GM21529 (cell line): ENCODE measurements around the gene CD109.
"Not testable (repeated sequence)": the region's sequence is repeated elsewhere in the genome, so short reads cannot be mapped to it uniquely, and the experiment has no call there.

ENCODE experiments used
- ATAC-seq: cut with Tn5 transposase; IDR thresholded peaks from one replicate; pipeline ENCODE4 v1.9.1; 2021; ENCODE audit not compliant: unreplicated experiment

CD109 gene

DNA sequence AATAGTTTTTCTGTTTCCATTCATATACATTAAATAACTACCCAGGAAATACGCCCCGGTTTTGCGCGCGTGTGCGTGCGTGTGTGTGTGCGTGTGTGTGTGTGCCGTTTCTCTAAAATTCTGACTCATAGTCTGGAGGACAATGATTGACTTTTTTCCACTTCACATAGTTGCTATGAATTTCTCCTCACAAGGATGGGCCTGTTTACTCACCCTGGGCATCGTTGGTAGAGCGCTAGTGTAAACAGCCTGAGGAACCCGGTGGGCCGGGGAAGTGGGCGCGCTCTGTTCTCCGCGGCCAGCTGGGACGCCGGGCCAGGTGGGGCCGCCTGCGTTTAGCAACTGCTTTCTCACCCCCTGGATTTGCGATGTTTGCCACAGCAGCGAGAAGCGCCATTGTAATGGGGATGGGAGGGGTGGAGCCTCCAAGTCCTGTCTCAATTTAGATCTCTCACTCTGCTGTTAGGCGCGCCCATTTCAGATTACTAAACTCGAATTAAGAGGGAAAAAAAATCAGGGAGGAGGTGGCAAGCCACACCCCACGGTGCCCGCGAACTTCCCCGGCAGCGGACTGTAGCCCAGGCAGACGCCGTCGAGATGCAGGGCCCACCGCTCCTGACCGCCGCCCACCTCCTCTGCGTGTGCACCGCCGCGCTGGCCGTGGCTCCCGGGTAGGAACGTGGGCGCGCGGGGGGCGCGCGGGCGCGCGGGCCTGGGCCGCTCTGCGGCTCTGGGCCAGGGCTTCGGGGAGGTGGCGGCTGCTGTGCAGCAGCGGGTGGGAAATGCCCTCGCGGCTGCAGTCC lies at the start of gene CD109:
TSS of gene CD109 (plus strand) at position 585 of the 803 bp plus-strand sequence. CDS start at position 598, 13 bp downstream.
- ATAC-seq: peak; percentile 62

DNA sequence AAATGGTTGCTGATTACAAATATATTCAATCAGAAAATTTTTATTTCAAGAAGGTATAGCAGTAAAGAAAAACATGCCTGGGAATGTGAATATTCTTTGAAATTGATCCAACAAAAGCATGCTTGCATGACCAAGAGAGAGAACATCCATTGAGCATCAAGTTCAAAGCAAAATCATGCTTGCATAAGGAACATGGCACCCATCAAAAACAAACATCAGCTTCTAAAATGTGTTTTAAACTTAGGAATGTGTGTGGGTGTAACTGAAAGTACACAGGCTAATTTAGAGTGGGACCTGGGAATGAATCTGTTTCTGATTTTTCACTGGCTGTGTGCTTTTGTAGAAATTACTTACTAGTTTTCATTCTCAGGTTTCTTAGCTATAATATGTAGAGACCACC lies 47.8 kb upstream of the CD109 start:
- ATAC-seq: no peak

DNA sequence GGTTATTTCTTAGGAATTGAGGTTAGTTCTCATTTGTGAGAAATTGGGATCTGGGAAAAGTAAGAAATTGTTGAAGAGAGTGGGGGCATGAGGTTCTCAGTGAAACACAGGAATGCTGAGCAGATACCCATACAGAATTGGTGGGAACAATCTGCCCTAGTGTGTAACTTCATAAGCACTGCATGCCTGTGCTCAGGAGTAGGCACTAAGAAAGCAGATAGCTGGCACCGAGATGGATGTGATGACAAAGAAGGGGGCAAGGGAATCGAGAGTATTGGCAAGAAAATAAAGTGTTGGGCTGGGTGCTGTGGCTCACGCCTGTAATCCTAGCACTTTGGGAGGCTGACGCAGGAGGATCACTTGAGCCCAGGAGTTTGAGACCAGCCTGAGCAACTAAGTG lies 46.2 kb upstream of the CD109 start:
- no peak for ATAC-seq

DNA sequence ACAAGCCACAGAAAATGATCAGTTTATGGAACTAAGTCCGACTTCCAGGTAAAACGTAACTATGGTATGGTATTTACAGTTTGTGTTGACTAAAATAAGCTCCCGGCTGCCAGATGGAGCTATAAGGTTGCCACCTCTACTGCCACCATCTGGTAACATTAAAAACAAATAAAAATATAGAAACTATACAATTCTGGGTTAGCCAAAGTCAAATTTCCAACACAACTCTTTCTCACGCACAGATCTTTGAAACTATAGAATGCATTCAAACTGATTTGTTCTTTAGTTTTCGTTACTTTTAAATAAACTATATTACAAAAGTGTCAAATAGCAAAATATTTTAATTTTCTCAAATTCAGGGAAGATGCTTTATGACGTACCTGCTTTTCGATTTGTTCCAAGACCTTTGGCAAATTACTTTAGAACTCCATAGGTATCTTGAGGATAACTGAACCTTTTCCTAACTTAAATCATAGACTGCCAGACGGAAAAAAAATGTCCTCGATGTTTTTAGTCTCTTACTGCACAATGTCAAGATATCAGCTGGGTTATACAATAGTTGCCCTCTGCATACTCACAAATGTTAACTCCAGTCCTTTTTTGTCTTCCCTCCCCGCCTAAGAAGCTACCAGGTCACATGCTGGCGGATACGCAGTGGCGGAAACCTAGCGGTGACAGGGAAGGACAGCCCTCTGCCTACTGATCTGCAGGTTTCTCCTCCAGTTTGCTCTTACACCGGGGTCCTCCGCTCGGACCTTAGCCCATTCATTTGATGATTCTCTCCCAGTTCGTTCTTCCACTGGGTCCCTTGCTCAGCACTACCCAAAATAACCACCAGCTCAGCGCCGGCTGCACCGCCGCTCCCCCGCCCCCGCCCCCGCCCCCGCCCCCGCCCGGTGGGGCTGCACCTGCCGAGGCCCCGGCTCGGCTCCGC lies 43.1 kb upstream of the CD109 start:
- peak; percentile 42 for ATAC-seq

DNA sequence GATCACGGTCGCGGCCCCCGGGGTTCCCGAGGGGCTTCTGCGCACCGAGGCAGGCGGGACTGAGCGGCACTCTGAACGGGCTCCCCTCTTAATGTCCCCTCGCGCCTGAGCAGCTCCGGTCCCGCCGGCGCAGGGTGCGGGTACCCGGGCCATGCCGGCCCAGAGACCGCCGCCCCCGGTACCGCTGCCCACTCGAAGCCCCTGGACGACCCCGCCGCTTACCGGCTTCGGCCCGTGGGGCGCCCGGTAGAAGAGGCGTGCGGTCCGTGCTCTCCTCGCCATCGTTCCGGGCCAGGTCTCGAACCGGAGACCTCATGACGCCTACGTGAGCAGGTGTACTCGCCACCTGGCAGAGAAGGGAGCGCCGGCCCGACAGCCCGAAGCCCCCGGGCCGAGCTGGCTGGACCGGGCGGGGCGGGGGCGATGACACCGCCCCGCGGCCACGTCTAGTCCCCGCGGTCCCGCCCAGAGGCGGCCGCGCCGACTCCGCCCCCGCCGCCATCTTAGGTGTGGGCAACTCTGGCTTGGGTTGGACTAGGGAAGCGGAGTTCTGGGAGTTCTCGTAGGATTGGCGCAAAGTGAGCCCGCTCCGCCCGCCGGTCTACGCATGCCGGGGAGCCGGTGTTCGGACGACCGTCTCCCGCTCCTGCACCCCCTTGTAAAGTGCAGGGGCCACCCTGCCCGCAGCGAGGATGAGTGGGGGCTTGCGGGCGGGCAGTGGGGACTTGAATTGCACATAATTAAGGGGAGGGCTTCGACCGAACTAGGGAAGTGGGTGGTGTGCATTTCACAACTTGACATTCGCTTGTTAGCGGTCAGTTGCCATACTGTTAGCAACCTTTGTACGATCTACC lies 42.2 kb upstream of the CD109 start, which contains the start of gene SLC17A5:
TSS of gene SLC17A5 (minus strand) at position 422 of the 854 bp plus-strand sequence. CDS start at position 316, 106 bp downstream.
- peak; percentile 85 for ATAC-seq

DNA sequence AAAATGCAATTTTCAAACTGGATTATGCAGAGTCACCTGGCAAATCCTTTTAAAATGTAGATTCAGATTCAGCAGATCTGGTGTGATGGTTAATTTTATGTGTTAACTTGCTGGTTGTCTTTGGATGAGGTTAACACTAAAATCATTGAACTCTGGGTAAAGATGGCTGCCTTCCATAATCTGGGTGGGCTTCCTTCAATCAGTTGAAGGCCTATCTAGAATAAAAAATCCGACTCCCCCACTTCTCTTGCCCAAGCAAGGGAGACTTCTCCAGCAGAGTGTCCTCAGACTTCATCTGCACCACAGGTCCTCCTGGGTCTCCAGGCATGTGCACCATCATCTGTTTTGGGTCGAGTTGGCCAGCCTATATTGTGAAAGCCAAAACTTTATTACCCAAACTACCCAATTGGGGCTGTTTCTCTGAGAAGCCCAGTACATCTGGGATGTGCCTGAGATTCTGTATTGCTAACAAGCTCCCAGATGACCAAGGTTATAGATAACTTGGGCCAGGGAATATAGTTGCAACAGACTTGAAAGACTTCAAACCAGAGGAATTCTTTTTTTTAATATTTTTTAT lies 40.6 kb upstream of the CD109 start:
- no peak for ATAC-seq

DNA sequence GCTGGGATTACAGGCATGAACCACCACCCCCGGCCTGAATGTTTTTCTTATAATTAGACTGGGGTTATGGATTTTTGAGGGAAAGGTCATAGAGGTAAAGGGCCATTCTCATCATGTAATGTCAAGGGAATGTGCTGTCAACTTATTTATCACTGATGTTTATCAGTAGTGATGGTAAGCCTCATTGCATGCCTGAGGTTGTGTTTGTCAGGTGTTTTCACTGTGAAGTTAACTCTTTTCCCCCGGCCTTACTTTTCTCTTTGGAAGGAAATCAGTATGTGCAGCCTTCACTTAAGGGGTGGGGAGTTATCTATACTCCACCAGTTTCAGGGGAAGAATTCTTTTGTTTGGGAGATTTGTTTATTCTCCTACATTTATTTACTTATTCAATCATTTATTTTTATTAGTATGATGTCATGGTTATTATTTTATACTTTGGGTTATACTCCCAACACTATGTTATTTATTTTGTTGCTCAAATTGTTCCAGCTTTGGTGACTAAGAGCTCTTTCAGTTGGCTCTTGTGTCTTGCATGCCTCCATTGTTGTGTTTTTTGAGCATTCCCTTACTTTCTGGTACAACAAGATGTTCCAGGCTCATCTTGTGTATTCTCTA lies 39.4 kb upstream of the CD109 start:
- ATAC-seq: no peak

DNA sequence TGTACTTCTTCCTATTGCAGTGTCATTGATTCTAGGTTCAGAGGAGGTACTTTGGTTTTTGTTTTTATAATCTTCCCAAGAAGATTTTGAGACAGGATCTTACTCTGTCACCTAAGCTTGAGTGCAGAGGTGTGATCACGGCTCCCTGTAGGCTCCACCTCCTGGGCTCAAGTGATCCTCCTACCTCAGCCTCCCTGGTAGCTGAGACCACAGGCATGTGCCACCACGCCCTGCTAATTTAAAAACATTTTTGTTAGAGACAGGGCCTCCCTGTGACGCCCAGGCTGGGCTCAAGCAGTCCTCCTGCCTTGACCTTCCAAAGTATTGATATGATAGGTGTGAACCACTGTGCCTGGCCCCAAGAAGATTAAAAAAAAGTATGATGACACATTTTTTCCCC lies 38.8 kb upstream of the CD109 start:
- no peak for ATAC-seq

DNA sequence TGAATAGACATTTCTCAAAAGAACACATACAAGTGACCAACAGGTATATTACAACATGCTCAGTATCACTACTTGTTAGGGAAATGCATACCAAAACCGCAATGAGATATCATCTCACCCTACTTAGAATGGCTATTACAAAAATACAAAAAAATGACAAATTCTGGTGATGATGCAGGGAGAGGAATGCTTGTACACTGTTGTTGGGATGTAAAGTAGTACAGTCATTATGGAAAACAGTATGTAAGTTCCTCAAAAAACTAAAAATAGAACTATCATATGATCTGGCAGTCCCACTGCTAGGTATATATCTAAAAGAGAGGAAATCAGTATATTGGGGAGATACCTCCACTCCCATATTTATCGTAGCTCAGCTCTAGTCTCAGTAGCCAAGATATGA lies 31.3 kb upstream of the CD109 start:
- no peak for ATAC-seq

DNA sequence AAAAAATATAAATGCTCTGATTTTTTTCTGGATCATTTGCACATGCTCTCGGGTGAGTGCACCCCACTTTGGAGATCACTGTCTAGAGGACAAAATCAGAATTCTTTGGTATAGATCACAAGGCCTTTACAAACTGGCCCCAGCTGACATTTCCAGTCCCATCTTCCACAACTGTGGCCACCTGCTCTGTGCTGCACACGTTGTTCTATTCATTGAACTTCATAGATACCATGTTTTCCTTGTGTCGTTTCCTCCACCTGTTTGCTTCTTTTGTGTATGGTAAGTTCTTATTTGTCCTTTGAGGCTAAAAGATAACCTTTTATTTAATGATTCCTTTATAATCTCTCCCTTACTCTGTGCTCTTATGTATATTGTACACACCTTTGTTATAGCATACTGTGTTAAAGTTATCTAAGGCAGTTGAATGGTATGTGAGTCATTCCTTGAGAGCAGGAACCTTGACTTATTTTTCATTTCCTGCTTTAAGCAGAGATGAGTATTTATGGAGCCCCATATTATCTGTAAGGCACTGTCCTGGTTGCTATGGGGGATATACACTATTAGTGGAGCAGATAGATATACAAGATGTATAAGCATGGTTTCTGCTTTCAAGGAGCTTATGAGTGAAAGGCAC lies 30.2 kb upstream of the CD109 start:
- peak; percentile 87 for ATAC-seq

DNA sequence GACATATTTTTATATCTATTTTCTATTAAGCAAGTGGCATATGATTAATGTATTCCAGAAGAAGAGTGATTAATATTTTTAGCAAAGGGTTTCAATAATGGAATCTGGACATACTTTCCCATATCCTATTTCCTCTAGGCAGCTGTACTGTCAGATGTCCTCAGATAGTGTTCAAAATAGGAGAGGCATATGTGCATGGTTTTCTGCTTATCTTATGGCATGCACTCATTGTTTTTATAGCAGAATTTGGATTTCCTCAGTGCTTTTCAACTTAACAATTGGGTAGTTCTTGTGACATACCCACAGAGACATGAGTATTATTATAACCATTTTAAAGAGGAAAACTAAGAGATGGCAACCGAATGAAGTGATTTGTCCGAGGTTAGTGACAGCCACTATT lies 29.6 kb upstream of the CD109 start:
- ATAC-seq: no peak

DNA sequence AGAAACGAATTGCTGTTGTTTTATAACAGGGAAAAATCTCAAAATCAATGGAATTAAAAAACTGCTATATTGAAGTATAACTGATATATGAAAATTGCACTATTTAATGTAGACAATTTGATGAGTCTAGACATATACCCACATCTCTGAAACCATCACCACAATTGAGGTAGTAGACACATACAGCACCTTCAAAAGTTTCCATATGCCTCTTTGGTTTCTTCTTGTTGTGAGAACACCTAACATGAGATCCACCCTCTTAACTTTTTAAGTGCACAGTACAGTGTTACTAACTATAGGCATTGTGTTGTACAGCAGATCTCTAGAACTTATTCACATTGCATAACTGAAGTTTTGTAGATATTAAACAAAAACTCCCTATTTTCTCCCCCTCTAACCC lies 28.2 kb upstream of the CD109 start:
- ATAC-seq: no peak

DNA sequence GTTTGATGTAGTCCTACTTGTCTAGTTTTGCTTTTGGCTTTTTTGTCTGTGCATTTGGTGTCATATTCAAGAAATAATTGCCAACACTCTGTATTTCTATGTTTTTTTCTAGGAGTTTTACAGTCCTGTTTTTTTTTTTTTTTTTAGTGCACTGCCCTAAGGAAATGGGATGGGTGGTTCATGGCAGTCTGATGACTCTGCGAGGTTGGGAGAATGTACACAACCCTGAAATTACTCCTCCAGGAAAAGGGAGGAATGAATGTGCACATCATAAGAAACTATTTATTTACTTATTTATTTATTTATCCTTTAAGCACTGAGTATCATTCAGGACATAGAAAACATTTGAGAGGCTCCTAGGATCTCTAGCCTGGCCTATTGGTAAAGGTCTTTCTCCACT lies 27.0 kb upstream of the CD109 start:
- no peak for ATAC-seq

DNA sequence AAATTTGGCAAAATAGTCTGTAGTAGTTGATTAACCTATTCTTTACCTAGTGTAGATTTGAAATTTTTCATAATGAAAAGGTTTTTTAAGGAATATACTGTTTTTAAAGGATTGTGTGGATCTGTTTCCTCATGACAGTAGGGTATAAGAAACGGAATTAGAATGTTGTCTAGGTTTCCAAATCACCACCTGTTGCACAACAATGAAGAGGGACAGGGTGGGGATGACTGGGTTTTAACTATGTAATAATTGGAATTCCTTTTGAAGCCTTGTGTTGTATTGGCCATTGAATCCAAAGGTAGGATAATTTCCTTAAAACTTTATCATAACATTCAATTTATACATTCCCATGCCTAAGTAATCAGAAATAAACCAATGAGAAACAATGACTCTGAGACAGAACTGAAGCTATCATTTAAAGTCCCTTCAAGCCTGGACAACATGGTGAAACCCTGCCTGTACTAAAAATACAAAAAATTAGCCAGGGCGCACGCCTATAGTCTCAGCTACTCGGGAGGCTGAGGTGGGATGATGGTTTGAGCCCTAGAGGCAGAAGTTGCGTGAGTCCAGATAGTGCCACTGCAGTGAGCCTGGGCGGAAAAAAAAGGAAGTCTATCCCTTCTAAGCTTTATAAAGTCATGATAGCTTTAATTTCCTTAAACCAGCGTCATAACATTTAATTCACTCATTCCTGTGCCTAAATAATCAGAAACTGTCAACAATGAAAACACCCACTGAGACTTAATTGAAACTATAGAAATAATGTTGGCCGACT lies 23.9 kb upstream of the CD109 start:
- no peak for ATAC-seq

DNA sequence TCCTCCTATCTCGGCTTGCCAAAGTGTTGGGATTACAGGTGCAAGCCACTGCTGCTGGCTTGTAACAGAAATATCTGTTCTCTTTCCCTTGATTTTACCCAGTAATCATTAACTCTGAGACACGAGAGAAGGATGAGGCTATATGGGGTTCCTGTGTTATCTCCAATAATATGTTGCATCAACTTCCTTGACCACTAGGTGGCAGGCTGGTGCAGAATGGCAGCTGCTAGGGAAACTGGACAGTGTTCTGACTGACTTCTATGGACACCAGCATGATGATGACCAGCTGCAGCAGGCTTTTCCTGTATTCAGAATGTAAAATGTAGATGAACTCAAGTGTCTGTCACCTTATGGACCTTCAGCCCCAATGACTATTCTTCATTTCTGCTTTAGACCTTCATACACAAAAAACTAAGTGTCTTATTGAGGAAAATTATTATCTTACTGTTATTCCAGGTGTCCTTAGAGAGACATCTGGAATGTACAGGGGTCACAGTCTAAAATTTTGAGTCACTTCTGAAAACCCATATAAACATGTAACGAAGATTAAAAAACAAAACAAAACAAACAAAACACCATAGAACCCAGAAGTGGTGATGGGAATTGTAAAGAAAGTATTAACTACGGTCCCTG lies 20.4 kb upstream of the CD109 start:
- ATAC-seq: peak; percentile 97

DNA sequence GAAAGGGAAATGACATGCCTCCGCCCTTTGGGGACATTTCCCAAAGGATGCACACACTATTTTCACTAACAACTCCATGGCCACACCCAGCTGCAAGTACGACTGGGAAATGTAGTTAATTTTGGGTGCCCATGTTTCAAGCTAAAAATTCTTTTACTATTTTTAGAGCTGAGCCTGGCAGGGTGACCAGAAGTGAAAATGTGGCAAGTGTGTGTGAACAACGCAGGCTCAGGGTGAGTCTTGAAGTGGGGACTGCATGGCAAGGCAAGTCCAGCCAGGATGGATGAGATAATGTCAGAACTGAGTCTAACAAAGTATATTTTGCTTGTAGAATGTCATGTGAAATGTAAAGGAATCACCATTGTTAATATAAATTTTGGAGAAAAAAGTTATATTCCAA lies 17.0 kb upstream of the CD109 start:
- no peak for ATAC-seq

DNA sequence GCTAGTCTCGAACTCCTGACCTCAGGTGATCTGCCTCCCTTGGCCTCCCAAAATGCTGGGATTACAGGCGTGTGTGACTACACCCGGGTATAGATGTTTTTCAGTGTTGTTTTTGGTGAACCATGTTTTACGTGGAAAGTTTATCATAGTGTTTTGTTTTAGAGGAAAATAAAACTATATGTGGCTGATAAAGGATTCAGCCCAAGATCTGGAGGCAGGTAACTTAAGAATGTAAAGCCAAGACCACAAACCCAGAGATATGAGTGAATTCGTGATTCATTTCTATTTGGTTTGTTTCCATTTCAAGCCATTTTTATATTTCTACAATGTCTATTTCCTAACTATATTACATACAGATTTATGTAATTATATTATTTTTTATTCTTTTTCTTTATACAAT lies 16.2 kb upstream of the CD109 start:
- ATAC-seq: not testable (repeated sequence)

DNA sequence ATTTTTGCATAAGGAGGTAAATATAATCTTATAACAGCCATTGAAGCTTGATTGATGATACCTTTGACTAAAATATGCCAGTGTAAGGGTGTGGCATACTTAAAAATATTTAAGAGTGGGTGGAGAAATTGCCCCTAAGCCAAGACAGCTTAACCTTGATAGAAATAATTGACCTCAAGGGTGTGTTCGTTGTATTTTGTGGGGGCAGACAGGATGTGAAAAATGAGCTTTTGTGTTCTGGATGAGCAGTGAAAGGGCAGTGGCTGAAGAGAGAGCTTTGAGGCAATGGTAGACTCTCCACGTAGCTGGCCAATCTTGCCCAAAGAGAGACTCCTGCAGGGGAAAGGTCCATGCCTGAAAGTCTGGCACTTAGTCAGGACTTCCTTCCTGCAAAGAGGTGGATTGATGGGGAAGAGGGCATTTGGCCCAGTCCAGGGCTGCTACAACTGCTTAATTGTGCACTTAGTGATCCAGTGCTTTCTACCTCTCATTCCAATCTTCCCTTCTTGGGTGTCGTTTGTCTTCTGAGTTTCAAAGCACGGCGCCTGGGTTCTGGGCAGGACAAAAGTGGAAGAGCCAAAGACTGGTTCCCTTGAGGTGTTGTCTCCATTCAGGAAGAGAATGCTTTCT lies 15.6 kb upstream of the CD109 start:
- no peak for ATAC-seq
